Astrocyte of the hippocampus (primary cell): ENCODE measurements around the gene CSTPP1.
"Not testable (repeated sequence)": the region's sequence is repeated elsewhere in the genome, so short reads cannot be mapped to it uniquely, and the experiment has no call there.

Experiments
- DNase-seq: peaks from one replicate; pipeline ENCODE4 v3.0.0; 2011; ENCODE audit warnings: low read depth, low spot score

Gene CSTPP1

DNA sequence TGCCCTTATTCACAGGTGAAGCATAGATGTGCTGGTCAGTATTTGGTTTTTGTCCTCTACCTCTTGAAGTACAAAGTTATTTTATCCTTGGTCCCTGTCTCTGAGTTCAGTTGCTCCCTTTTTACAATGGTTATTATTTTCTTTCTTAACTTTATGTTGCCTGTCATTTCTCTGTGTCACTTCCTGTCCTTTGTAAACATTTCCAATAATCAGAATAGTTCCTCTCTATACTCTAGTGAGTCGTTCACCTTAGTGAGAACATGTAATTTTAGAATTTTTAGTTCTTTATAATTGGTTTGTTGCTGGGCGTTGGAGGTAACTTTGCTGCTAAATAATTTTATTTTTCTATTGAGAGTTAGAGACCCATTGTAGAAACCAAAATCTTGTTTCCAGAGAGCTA, 16.0 kb downstream of the CSTPP1 start:
- no peak for DNase-seq

DNA sequence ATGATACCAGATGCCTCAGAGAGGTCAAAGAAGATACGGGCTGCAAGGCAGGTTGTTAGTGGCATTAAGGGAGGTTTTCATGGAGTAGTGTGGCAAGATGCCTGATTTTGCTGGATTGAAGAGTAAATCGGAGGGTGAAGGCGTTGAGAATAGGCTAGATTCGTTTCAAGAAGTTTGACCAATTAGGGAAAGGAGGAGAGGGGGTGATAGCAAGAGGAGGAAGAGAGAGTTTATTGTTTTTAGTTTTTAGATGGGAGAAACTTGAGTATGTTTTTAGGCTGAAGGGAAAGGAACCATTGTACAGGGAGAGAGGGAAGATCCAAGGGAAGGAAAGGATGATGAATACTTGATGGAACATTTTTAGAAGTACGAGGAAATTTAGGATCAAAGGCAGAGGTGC, 16.5 kb downstream of the CSTPP1 start:
- DNase-seq, result no peak

- DNase-seq, result no peak
Measured at GRCh38 chr11:46958777-46959176, 22.2 kb downstream of the CSTPP1 start.

DNA sequence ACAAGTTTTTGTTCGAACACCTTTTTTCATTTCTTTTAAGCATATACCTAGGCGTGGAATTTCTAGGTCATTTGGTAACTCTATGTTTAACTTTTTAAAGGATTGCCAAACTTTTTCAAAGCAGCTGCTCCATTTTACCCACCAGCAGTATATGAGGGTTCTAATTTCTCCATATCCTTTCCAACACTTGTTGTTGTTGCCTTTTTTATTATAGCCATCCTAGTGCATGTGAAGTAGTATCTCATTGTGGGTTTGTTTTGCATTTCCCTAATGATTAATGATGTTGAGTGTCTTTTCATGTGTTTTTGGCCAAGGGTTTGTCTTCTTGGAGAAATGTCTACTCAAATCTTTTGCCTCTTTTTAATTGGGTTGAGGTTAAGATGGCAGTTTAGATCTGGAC, 24.5 kb downstream of the CSTPP1 start:
- no peak for DNase-seq

- DNase-seq, result not testable (repeated sequence)
Measured at GRCh38 chr11:46961886-46962285, 25.3 kb downstream of the CSTPP1 start.

GRCh38 chr11:46963844-46964243, 27.3 kb downstream of the CSTPP1 start:
- no peak for DNase-seq

DNA sequence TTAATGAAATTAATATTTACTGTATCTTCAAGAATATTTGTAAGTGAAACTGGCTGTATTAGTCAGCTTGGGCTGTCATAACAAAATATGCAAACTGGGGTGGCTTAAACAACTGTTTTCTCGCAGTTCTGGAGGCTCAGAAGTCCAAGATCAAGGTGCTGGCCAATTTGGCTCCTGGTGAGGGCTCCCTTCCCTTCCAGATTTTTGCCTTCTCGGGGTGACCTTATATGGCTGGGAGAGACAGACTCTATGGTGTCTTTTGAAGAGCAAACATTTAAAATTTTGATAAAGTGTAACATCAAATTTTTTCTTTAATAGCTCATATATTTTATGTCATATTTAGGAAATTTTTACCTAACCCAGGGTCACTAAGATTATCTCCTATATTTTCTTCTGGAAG, 30.2 kb downstream of the CSTPP1 start:
- no peak for DNase-seq

- no peak for DNase-seq
Measured at GRCh38 chr11:46967962-46968361, 31.4 kb downstream of the CSTPP1 start.

DNA sequence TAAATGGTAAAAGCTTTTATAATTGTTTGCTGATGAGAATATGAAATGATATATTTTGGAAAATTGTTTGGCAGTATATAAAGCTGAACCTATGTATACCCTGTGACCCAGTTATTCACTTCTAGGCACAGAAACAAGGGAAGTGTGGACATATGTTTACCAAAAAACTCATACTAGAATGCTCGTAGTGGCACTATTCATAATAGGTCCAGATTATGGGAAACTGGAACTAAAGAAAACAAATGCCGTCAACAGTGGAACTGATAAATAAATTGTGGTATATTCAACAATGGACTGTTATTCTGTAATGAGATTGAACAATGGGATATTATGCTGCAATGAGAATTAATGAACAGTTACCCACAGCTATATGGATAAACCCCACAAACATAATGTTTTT, 32.8 kb downstream of the CSTPP1 start:
- DNase-seq, result no peak

- DNase-seq, result no peak
Measured at GRCh38 chr11:46970913-46971625, 34.5 kb downstream of the CSTPP1 start.

GRCh38 chr11:46972343-46972742, 35.8 kb downstream of the CSTPP1 start:
- DNase-seq, result no peak

- no peak for DNase-seq
Measured at GRCh38 chr11:46972821-46973220, 36.3 kb downstream of the CSTPP1 start.

DNA sequence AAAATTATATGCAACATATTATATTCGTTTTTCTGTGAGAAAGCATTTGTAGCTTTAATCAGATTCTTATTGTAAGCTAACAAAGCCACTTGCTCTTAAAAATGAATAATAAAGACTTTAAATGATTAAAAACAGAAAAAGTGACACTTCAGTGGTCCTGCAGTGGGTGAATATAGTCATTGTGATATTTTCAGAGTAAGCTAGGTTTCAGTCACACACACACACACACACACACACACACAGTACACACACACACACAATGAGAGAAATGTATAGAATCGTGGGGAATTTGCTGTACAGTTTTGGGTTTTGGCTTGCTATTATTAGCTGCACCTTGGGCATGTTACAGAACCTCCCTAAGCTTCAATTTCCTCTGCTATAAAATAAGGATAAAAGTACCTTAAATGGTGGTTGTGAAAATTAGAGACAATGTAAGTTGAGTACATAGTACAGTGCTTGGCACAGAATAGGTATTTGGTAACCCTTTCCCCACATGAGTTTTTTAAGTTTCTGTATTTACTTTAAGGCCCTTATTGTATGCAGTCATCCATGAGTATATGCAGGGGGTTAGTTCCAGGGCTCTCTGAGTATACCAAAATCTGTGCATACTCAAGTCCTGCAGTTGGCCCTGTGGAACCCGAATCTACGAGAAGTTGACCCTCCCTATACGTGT, 39.8 kb downstream of the CSTPP1 start:
- DNase-seq, result no peak

GRCh38 chr11:46977038-46977813, 40.7 kb downstream of the CSTPP1 start:
- DNase-seq, result peak; percentile 47

- DNase-seq, result no peak
Measured at GRCh38 chr11:46978005-46978491, 41.5 kb downstream of the CSTPP1 start.

- DNase-seq, result no peak
Measured at GRCh38 chr11:46979358-46979757, 42.8 kb downstream of the CSTPP1 start.

DNA sequence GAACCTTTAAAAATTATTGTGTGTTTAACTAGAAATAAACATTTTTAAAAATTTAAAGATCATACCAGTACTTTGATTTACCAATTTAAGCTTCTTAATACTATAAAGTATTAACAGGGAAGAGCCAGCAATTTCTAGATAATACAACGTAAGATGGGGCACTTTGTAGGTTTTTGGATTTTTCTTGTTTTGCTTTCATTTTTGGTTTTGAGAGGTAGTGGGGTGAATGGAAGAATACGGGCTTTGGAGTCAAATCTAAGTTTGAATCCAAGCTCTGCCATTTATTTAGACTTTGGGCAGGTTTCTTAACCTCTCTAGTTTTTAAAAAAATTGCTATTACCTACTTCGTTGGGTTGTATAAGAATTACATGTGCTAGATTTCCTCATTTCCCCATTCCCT, 44.9 kb downstream of the CSTPP1 start:
- DNase-seq, result no peak

DNA sequence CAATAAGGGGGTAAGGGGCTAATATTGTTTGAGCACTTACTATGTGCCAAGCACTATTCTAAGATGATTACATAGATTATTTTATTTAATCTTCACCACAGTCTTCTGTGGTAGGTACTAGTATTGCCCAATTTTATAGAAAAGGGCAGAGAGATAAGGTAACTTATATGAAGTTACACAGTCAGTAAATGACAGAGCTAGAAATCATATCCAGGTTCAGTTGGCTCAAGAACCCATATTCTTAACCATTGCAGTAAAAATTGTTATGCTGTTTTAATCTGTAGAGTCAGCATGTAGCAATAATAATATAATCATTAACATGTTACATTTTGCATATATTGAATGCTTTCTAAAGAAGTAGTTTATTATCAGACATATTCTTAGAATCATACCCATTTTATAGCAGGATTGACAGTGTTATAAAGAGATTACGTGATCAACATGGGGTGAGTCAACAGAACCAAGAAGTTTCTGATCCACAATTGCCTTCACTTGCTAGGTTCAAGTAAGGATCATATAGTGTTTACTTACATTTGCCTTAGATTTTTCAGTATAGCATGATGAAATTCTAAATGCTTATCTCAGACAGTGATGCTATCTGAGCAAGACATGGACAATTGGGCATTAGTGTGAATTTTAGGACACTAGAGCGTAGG, 46.4 kb downstream of the CSTPP1 start:
- DNase-seq, result no peak

DNA sequence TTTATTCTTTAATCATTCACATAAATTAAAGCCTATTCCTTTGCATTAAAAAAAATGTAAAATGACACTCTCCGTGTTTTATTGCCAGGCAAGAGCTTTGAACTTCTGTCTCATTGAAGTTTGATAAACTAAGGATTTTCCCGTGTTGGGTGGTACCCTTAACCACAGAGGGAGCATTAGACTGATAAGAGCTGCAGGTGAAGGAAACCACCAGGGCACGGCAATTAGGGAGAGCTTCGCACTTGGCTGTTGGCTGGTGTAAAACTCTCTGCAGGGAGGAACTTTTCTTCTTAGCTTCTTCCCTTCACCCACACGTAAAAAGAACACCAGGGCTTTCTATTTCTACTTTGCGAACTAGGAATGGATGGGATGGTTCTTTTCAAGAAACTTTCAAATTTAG, 47.0 kb downstream of the CSTPP1 start:
- no peak for DNase-seq

GRCh38 chr11:46984548-46984947, 48.0 kb downstream of the CSTPP1 start:
- DNase-seq, result no peak

GRCh38 chr11:46984987-46985386, 48.4 kb downstream of the CSTPP1 start:
- no peak for DNase-seq

- no peak for DNase-seq
Measured at GRCh38 chr11:46987183-46987582, 50.6 kb downstream of the CSTPP1 start.
